Glutamatergic neuron (in vitro differentiated cells): ENCODE results near the gene TNPO3. TPM values are rescaled to one million over a fixed set of nuclear protein-coding genes. Genes with fewer than 3 reads are reported as not detected.

Experiments used
- DNase-seq: peaks from one replicate; pipeline ENCODE4 v3.0.0; 2022
- H3K27ac Mint-ChIP-seq: one replicate; pipeline ENCODE4 v1.8.0; 2020; ENCODE audit warnings: mild to moderate bottlenecking, mixed read lengths, inconsistent platforms; ENCODE audit not compliant: unreplicated experiment
- H3K27me3 Mint-ChIP-seq: one replicate; pipeline ENCODE4 v1.8.0; 2020; ENCODE audit warnings: mild to moderate bottlenecking, moderate library complexity, mixed read lengths, inconsistent platforms; ENCODE audit not compliant: unreplicated experiment
- H3K36me3 Mint-ChIP-seq: one replicate; pipeline ENCODE4 v1.8.0; 2020; ENCODE audit warnings: mild to moderate bottlenecking, mixed read lengths, inconsistent platforms; ENCODE audit not compliant: unreplicated experiment
- H3K4me1 Mint-ChIP-seq: one replicate; pipeline ENCODE4 v1.8.0; 2020; ENCODE audit warnings: mild to moderate bottlenecking, low read depth, mixed read lengths, inconsistent platforms; ENCODE audit not compliant: unreplicated experiment
- H3K4me3 Mint-ChIP-seq: one replicate; pipeline ENCODE4 v1.8.0; 2020; ENCODE audit warnings: mild to moderate bottlenecking, mixed read lengths, inconsistent platforms; ENCODE audit not compliant: unreplicated experiment
- H3K9me3 Mint-ChIP-seq: one replicate; pipeline ENCODE4 v1.8.0; 2020; ENCODE audit warnings: mild to moderate bottlenecking, moderate library complexity, mixed read lengths, inconsistent platforms; ENCODE audit not compliant: unreplicated experiment
- CTCF ChIP-seq: fragments of 200-600 bp; sonication (generic); IDR thresholded peaks from one replicate; pipeline ENCODE4 v1.5.0; 2021; ENCODE audit not compliant: partially characterized antibody, unreplicated experiment
- total RNA-seq: library from RNA; stranded (reverse); fragmentation: NEBNext Ultra II Directional; extraction: Animal tissue kit (Norgen Biotek cat#: 25700); gene quantifications from one replicate; pipeline ENCODE4 v1.2.1, GENCODE V29; 2021; ENCODE audit not compliant: unreplicated experiment

TNPO3 gene
- total RNA-seq, 1 donor from 2014 or later, result 53.8 TPM

- Mint-ChIP-seq H3K4me3 (peak overlapping the region; percentile 66), H3K4me1 (peaks cover 16% of the 10 kb centered on the region), H3K27me3 (peaks cover 9% of the 10 kb centered on the region), H3K9me3 (peaks cover 9% of the 10 kb centered on the region), H3K36me3 (no peaks in the 10 kb centered on the region), H3K27ac (no peak overlapping the region)
- no peak for TF ChIP-seq CTCF
- DNase-seq, result no peak
Observed at GRCh38 chr7:128908750-128909624, 145.9 kb downstream of the TNPO3 start.

- Mint-ChIP-seq H3K27me3 (peaks cover 10% of the 10 kb centered on the region), H3K4me1 (peaks cover 16% of the 10 kb centered on the region), H3K9me3 (peaks cover 9% of the 10 kb centered on the region), H3K4me3 (no peak overlapping the region), H3K27ac (no peak overlapping the region), H3K36me3 (no peaks in the 10 kb centered on the region)
- no peak for DNase-seq
- TF ChIP-seq CTCF, result no peak
Observed at GRCh38 chr7:128906766-128907559, 147.9 kb downstream of the TNPO3 start.

GRCh38 chr7:128906001-128906765 lies 148.7 kb downstream of the TNPO3 start:
- peaks cover 11% of the 10 kb centered on the region for H3K27me3 Mint-ChIP-seq
- H3K36me3 Mint-ChIP-seq, result no peaks in the 10 kb centered on the region
- no peak overlapping the region for H3K27ac Mint-ChIP-seq
- no peak for TF ChIP-seq CTCF
- DNase-seq, result no peak
- H3K4me3 Mint-ChIP-seq, result no peak overlapping the region
- peaks cover 13% of the 10 kb centered on the region for H3K4me1 Mint-ChIP-seq
- H3K9me3 Mint-ChIP-seq, result peaks cover 11% of the 10 kb centered on the region

- Mint-ChIP-seq H3K36me3 (no peaks in the 10 kb centered on the region), H3K27me3 (peaks cover 7% of the 10 kb centered on the region), H3K4me3 (no peak overlapping the region), H3K4me1 (peaks cover 6% of the 10 kb centered on the region), H3K27ac (no peak overlapping the region), H3K9me3 (peaks cover 8% of the 10 kb centered on the region)
- no peak for DNase-seq
- peak; percentile 65 for TF ChIP-seq CTCF
Observed at GRCh38 chr7:128904381-128905197, 150.3 kb downstream of the TNPO3 start.

Other genes with a start within 250 kb of the TNPO3 start
- 241 TPM for gene FLNC, start 224.7 kb downstream of the TNPO3 start, total RNA-seq
- gene ATP6V1F, start 192.3 kb downstream of the TNPO3 start, total RNA-seq, result 133 TPM
- 2.2 TPM for gene KCP, start 144.4 kb downstream of the TNPO3 start, total RNA-seq
- gene IRF5, start 117.2 kb downstream of the TNPO3 start, total RNA-seq, result not detected
- gene TSPAN33, start 89.6 kb upstream of the TNPO3 start, total RNA-seq, result 6.6 TPM
- gene SMO, start 133.5 kb upstream of the TNPO3 start, total RNA-seq, result 5.9 TPM
- 16.8 TPM for gene AHCYL2, start 169.9 kb upstream of the TNPO3 start, total RNA-seq